K562 (cell line): ENCODE data around the gene DRC3. TPM values are rescaled to one million over a fixed set of nuclear protein-coding genes. Genes with fewer than 3 reads are reported as not detected.
A peak's percentile ranks its signal among the peaks of the same experiment; 100 is the strongest.

ENCODE experiments used
- ARID3A ChIP-seq: IDR thresholded peaks from 2 replicates; pipeline ENCODE4 v1.6.1; 2012; ENCODE audit warnings: low read depth, low read length, improper control_type of control experiment, borderline replicate concordance
- ATF1 ChIP-seq, 2 experiments: fragments of 450-650 bp in 1 of 2; IDR thresholded peaks; 2 replicates each; pipeline ENCODE4 v1.6.1; 2016; ENCODE audit warnings: missing compliant biosample characterization in 1 of 2, missing genetic modification characterization in 1 of 2
- BRCA1 ChIP-seq, 2 experiments: fragments of 450-650 bp in 1 of 2; sonication (generic) in 1 of 2; formaldehyde crosslinking in 1 of 2; IDR thresholded peaks; 2 replicates each; pipeline versions ENCODE4 v1.5.0 to v1.6.1; 2017 to 2020; ENCODE audit warnings: mild to moderate bottlenecking in 1 of 2, missing genetic modification reagents in 1 of 2
- C11orf30 ChIP-seq: fragments of 450-650 bp; IDR thresholded peaks from 2 replicates; pipeline ENCODE4 v1.6.1; 2016; ENCODE audit warnings: low read depth, mild to moderate bottlenecking
- CAMTA2 ChIP-seq: fragments of 250-450 bp; sonication (Bioruptor Pico); conservative IDR thresholded peaks from 2 replicates; pipeline ENCODE4 v1.5.1; 2022
- CBFA2T2 ChIP-seq: fragments of 450-650 bp; conservative IDR thresholded peaks from 2 replicates; pipeline ENCODE4 v1.6.1; 2017; ENCODE audit warnings: mild to moderate bottlenecking
- CHD1 ChIP-seq: fragments of 200-600 bp; sonication (generic); IDR thresholded peaks from one replicate; pipeline ENCODE4 v1.6.1; 2012; ENCODE audit warnings: mild to moderate bottlenecking, moderate library complexity, low read length, inconsistent platforms
- ELF2 ChIP-seq: fragments of 250-450 bp; sonication (Bioruptor Pico); IDR thresholded peaks from 2 replicates; pipeline ENCODE4 v1.5.0; 2021; ENCODE audit warnings: mild to moderate bottlenecking
- ILF3 ChIP-seq: fragments of 450-650 bp; IDR thresholded peaks from 2 replicates; pipeline ENCODE4 v1.6.1; 2018; ENCODE audit warnings: antibody characterized with exemption, mild to moderate bottlenecking, moderate library complexity, borderline replicate concordance
- MYNN ChIP-seq, 2 experiments: sonication (generic); formaldehyde crosslinking in 1 of 2; IDR thresholded peaks; 2 replicates each; pipeline versions ENCODE4 v1.5.0 to v1.6.1; 2016 to 2020; ENCODE audit warnings: antibody characterized with exemption in 1 of 2, missing genetic modification reagents in 1 of 2
- NFE2L1 ChIP-seq: fragments of 450-650 bp; IDR thresholded peaks from 2 replicates; pipeline ENCODE4 v1.6.1; 2016; ENCODE audit warnings: missing genetic modification characterization, low read depth, mild to moderate bottlenecking, missing compliant biosample characterization, moderate library complexity, borderline replicate concordance
- PCBP1 ChIP-seq: fragments of 200-400 bp; formaldehyde crosslinking; IDR thresholded peaks from 2 replicates; pipeline ENCODE4 v1.6.1; 2018; ENCODE audit warnings: mild to moderate bottlenecking, low read depth, low read length; ENCODE audit not compliant: poor library complexity, severe bottlenecking
- ZEB2 ChIP-seq: fragments of 450-650 bp; IDR thresholded peaks from 2 replicates; pipeline ENCODE4 v1.6.1; 2016
- ZNF407 ChIP-seq: fragments of 450-650 bp; IDR thresholded peaks from 2 replicates; pipeline ENCODE4 v1.6.1; 2016; ENCODE audit warnings: low read depth
- ZNF551 ChIP-seq: fragments of 250-450 bp; sonication (Bioruptor Pico); IDR thresholded peaks from 2 replicates; pipeline ENCODE4 v1.5.0; 2021; ENCODE audit warnings: mild to moderate bottlenecking, moderate library complexity
- ZNF639 ChIP-seq, 2 experiments: fragments of 200-800 bp in 1 of 2; sonication (Bioruptor generic) in 1 of 2; sonication (generic) in 1 of 2; formaldehyde crosslinking in 1 of 2; IDR thresholded peaks in 1 of 2; conservative IDR thresholded peaks in 1 of 2; 2 replicates each; pipeline versions ENCODE4 v1.5.0 to v1.6.1; 2016 to 2020; ENCODE audit warnings: missing compliant biosample characterization in 1 of 2, missing genetic modification characterization in 1 of 2, missing genetic modification reagents in 1 of 2
- ZNF668 ChIP-seq: fragments of 250-450 bp; sonication (Bioruptor Pico); IDR thresholded peaks from 2 replicates; pipeline ENCODE4 v1.8.0; 2022; ENCODE audit warnings: mild to moderate bottlenecking, inconsistent platforms
- ZNF75A ChIP-seq: fragments of 450-650 bp; formaldehyde crosslinking; IDR thresholded peaks from 2 replicates; pipeline ENCODE4 v1.4.0; 2020; ENCODE audit warnings: mild to moderate bottlenecking
- polyA plus RNA-seq, 8 experiments: library from polyadenylated mRNA; depleted of rRNA in 4 of 8; stranded (reverse) in 5 of 8; unstranded in 3 of 8; fragments of >200 nt; fragmentation: Nextera tagmentation in 2 of 8; fragmentation: Illumina TruSeq in 1 of 8; extraction: Ambion mirVana in 2 of 8; extraction: Trizol in 1 of 8; gene quantifications; 2 replicates each; pipeline versions ENCODE4 v1.2.1 to v1.2.3, GENCODE V29; 2011 to 2014; ENCODE audit warnings: inconsistent platforms in 1 of 8, missing spikeins in 1 of 8
- total RNA-seq, 7 experiments: library from RNA; depleted of rRNA in 6 of 7; stranded (reverse); fragments of >200 nt in 6 of 7; fragmentation: Illumina TruSeq in 2 of 7; extraction: Trizol in 2 of 7; gene quantifications; 2 replicates each; pipeline versions ENCODE4 v1.2.1 to v1.2.3, GENCODE V29; 2011 to 2021; ENCODE audit warnings: low replicate concordance in 1 of 7

DRC3 gene
- total and polyA plus RNA-seq, 9 of the 15 experiments (the other 6 are each of a cell fraction or from before 2014, with no cell fraction given): 0.10 to 0.84 (median 0.30) TPM; not detected in 3

- TF ChIP-seq ZNF407 (no peak), ZEB2 (no peak), ZNF75A (CRISPR knock-in tag) (no peak), BRCA1 (IDR thresholded peaks at IDR 0.05) (no peak), BRCA1 (CRISPR knock-in tag; IDR thresholded peaks at IDR 0.05) (no peak), ZNF668 (CRISPR knock-in tag) (no peak), C11orf30 (no peak), CAMTA2 (CRISPR knock-in tag) (no peak), PCBP1 (no peak), NFE2L1 (no peak), ATF1 (CRISPR knock-in tag; IDR thresholded peaks at IDR 0.05) (no peak), ATF1 (tag; IDR thresholded peaks at IDR 0.05) (no peak), ZNF551 (CRISPR knock-in tag) (no peak), MYNN (IDR thresholded peaks at IDR 0.05) (no peak), MYNN (CRISPR knock-in tag; IDR thresholded peaks at IDR 0.05) (no peak), CBFA2T2 (peak; percentile 41; the same call in 1 of the 2 replicates), ELF2 (CRISPR knock-in tag) (no peak), CHD1 (no peak), ARID3A (no peak), ILF3 (no peak), ZNF639 (CRISPR knock-in tag; conservative IDR thresholded peaks at IDR 0.05 in 1 of 2, IDR thresholded peaks at IDR 0.05 in 1 of 2) (no peak)
These were observed 45.3 kb downstream of the DRC3 start (continued) for GRCh38 chr17:18017958-18018357.
